Measurements from ENCODE around the gene TNS3. TPM values are rescaled to one million over a fixed set of nuclear protein-coding genes. Genes with fewer than 3 reads are reported as not detected.
"Not testable (repeated sequence)": the region's sequence is repeated elsewhere in the genome, so short reads cannot be mapped to it uniquely, and the experiment has no call there.

TNS3 gene
- total and polyA plus RNA-seq, 4 donors, result 58.6 to 117 (median 74.7) TPM

DNA sequence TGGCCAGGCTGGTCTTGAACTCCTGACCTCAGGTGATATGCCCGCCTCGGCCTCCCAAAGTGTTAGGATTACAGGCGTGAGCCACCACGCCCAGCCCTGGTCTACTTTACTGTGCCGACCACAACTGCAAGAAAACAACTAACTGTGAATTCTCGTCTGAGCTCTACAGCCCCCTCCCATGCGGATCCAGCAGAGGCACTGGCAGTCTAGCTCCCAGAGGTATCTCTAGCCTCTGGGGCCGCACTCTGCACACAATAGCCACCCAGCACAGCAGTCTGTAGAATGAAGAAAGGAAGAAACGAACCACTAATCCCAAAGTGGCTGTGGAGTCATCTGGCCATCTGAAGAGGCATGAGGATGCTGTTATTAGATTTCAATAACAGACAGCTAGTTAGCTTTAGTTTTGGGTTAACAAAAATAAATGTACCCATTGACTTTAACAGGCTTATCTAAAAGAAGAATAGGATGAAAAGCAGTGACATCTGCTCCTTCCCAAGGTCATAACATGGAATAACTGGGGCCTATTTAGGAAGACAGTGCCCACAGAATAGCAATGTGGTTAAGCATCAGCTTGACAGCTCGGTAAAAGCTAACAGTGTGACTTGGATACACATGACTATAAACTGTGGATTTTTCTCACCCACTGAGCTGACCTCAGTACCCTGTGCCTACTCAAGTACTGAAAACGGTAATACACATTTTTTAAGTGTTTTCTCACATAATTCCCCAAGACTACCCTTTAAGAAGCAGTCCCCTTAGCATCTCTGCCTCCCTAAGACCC is 131.9 kb downstream of the TNS3 start:
- Histone ChIP-seq H3K36me3 (ENCODE audit: control insufficient read depth, insufficient read depth, low read length) (peaks cover 6% of the 10 kb centered on the region), H3K27me3 (ENCODE audit: control insufficient read depth, insufficient read depth, low read length) (no peaks in the 10 kb centered on the region), H3K27ac (ENCODE audit: low read depth, low read length) (no peak overlapping the region), H3K9me3 (ENCODE audit: control insufficient read depth, insufficient read depth, low read length) (no peaks in the 10 kb centered on the region), H3K4me3 (ENCODE audit: low read depth, low read length) (no peak overlapping the region), H3K4me1 (ENCODE audit: control insufficient read depth, insufficient read depth, low read length) (peaks cover 43% of the 10 kb centered on the region)
- DNase-seq (ENCODE audit: low read depth in 4 of 6, low spot score in 6 of 6), result no peak
- 69% methylated on average over 8 of the region's 11 CpGs for WGBS (ENCODE audit: insufficient coverage)

DNA sequence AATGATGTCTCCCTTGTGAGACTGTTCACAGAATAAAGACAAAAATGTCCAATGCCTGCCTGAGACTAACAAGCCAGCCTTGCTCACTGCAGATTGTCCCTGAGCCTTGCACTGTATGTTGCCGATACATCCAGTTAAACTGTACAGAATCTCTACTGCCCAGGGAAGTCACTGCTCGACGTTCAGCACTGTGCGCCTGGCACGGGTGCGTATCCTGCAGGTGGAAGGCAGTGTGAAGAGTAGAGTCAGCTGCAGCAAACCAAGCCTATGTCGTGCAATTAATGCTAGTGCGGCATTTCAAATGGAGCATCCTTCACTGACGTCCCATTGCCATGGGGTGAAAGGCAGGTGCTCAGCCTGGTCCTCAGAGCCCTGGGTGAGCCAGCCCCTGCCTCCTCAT is 132.9 kb downstream of the TNS3 start:
- Histone ChIP-seq H3K27ac (ENCODE audit: low read depth, low read length) (no peak overlapping the region), H3K27me3 (ENCODE audit: control insufficient read depth, insufficient read depth, low read length) (no peaks in the 10 kb centered on the region), H3K36me3 (ENCODE audit: control insufficient read depth, insufficient read depth, low read length) (peaks cover 6% of the 10 kb centered on the region), H3K4me3 (ENCODE audit: low read depth, low read length) (no peak overlapping the region), H3K4me1 (ENCODE audit: control insufficient read depth, insufficient read depth, low read length) (peaks cover 36% of the 10 kb centered on the region), H3K9me3 (ENCODE audit: control insufficient read depth, insufficient read depth, low read length) (no peaks in the 10 kb centered on the region)
- 93% methylated on average over 8 of the region's 9 CpGs for WGBS (ENCODE audit: insufficient coverage)
- no peak for DNase-seq (ENCODE audit: low read depth in 4 of 6, low spot score in 6 of 6)

GRCh38 chr7:47447621-47448349 is 134.1 kb downstream of the TNS3 start:
- Histone ChIP-seq H3K4me3 (ENCODE audit: low read depth, low read length) (no peak overlapping the region), H3K27ac (ENCODE audit: low read depth, low read length) (no peak overlapping the region), H3K4me1 (ENCODE audit: control insufficient read depth, insufficient read depth, low read length) (peaks cover 26% of the 10 kb centered on the region), H3K27me3 (ENCODE audit: control insufficient read depth, insufficient read depth, low read length) (no peaks in the 10 kb centered on the region), H3K36me3 (ENCODE audit: control insufficient read depth, insufficient read depth, low read length) (peaks cover 3% of the 10 kb centered on the region), H3K9me3 (ENCODE audit: control insufficient read depth, insufficient read depth, low read length) (no peaks in the 10 kb centered on the region)
- WGBS (ENCODE audit: insufficient coverage), result 93% methylated on average over 9 of the region's 12 CpGs
- no peak for DNase-seq (ENCODE audit: low read depth in 4 of 6, low spot score in 6 of 6)

GRCh38 chr7:47446871-47447466 is 134.9 kb downstream of the TNS3 start:
- H3K36me3 ChIP-seq (ENCODE audit: control insufficient read depth, insufficient read depth, low read length), result peaks cover 3% of the 10 kb centered on the region
- no peak for DNase-seq (ENCODE audit: low read depth in 4 of 6, low spot score in 6 of 6)
- H3K9me3 ChIP-seq (ENCODE audit: control insufficient read depth, insufficient read depth, low read length), result no peaks in the 10 kb centered on the region
- H3K4me1 ChIP-seq (ENCODE audit: control insufficient read depth, insufficient read depth, low read length), result peaks cover 21% of the 10 kb centered on the region
- no peak overlapping the region for H3K4me3 ChIP-seq (ENCODE audit: low read depth, low read length)
- no peaks in the 10 kb centered on the region for H3K27me3 ChIP-seq (ENCODE audit: control insufficient read depth, insufficient read depth, low read length)
- WGBS (ENCODE audit: insufficient coverage), result 94% methylated on average over 5 of the region's 9 CpGs
- no peak overlapping the region for H3K27ac ChIP-seq (ENCODE audit: low read depth, low read length)

DNA sequence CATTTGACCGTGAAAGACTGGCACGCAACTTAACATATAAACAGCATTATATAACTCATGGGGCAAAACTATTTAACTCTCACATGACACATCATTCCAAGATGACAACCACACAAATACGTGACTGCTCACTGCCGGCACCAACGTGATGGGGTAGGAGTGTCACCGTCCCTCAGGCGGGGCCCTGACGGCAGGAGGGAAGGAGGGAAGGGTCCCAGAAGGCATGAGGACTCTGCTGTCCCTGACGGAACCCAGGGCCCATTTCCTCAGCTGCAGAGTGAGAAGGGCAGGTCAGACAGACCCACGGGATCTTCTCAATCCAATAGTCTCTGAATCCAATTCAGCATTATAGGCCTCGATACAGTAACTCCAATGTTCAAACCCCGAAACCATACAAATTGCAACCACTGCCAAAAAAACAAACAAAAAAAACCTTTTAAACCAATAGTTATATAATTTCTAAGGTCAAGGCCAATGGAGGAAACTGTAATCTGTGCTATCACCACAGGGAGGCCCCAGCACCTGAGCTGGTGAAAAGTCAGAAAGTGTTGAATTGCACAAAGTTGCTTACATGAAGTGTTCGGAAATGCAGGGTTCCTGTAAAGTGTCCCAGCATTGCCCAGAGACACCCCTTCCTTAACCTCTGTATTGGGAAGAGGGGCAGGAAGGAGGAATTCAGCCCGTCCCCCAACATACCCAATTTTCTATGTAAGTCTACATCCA is 137.4 kb downstream of the TNS3 start:
- H3K4me3 ChIP-seq (ENCODE audit: low read depth, low read length), result no peak overlapping the region
- peaks cover 13% of the 10 kb centered on the region for H3K36me3 ChIP-seq (ENCODE audit: control insufficient read depth, insufficient read depth, low read length)
- H3K9me3 ChIP-seq (ENCODE audit: control insufficient read depth, insufficient read depth, low read length), result no peaks in the 10 kb centered on the region
- no peaks in the 10 kb centered on the region for H3K27me3 ChIP-seq (ENCODE audit: control insufficient read depth, insufficient read depth, low read length)
- no peak for DNase-seq (ENCODE audit: low read depth in 4 of 6, low spot score in 6 of 6)
- 76% methylated on average over 8 of the region's 14 CpGs for WGBS (ENCODE audit: insufficient coverage)
- H3K27ac ChIP-seq (ENCODE audit: low read depth, low read length), result no peak overlapping the region
- peaks cover 17% of the 10 kb centered on the region for H3K4me1 ChIP-seq (ENCODE audit: control insufficient read depth, insufficient read depth, low read length)

GRCh38 chr7:47443049-47443448 is 138.9 kb downstream of the TNS3 start:
- H3K4me3 ChIP-seq (ENCODE audit: low read depth, low read length), result no peak overlapping the region
- DNase-seq (ENCODE audit: low read depth in 4 of 6, low spot score in 6 of 6), result no peak
- H3K27me3 ChIP-seq (ENCODE audit: control insufficient read depth, insufficient read depth, low read length), result no peaks in the 10 kb centered on the region
- H3K4me1 ChIP-seq (ENCODE audit: control insufficient read depth, insufficient read depth, low read length), result peaks cover 16% of the 10 kb centered on the region
- peaks cover 27% of the 10 kb centered on the region for H3K36me3 ChIP-seq (ENCODE audit: control insufficient read depth, insufficient read depth, low read length)
- WGBS (ENCODE audit: insufficient coverage), result 68% methylated on average over 8 of the region's 8 CpGs
- H3K9me3 ChIP-seq (ENCODE audit: control insufficient read depth, insufficient read depth, low read length), result no peaks in the 10 kb centered on the region
- no peak overlapping the region for H3K27ac ChIP-seq (ENCODE audit: low read depth, low read length)

DNA sequence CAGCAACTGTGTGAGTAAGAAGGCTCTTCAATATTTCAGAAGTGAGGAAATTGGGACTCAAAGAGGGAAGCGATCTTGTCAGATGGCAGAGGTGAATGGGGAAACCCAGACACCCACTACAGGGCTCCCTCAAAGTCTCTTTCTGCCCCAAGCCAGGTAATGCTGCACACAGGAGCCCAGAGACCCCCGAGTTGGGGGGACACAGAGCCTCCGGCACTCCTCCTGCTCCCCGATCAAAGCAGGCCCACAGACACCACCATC is 139.4 kb downstream of the TNS3 start:
- no peaks in the 10 kb centered on the region for H3K27me3 ChIP-seq (ENCODE audit: control insufficient read depth, insufficient read depth, low read length)
- DNase-seq (ENCODE audit: low read depth in 4 of 6, low spot score in 6 of 6), result no peak
- peaks cover 26% of the 10 kb centered on the region for H3K36me3 ChIP-seq (ENCODE audit: control insufficient read depth, insufficient read depth, low read length)
- H3K27ac ChIP-seq (ENCODE audit: low read depth, low read length), result no peak overlapping the region
- peaks cover 11% of the 10 kb centered on the region for H3K4me1 ChIP-seq (ENCODE audit: control insufficient read depth, insufficient read depth, low read length)
- H3K9me3 ChIP-seq (ENCODE audit: control insufficient read depth, insufficient read depth, low read length), result no peaks in the 10 kb centered on the region
- 87% methylated on average over 4 of the region's 4 CpGs for WGBS (ENCODE audit: insufficient coverage)
- H3K4me3 ChIP-seq (ENCODE audit: low read depth, low read length), result no peak overlapping the region

DNA sequence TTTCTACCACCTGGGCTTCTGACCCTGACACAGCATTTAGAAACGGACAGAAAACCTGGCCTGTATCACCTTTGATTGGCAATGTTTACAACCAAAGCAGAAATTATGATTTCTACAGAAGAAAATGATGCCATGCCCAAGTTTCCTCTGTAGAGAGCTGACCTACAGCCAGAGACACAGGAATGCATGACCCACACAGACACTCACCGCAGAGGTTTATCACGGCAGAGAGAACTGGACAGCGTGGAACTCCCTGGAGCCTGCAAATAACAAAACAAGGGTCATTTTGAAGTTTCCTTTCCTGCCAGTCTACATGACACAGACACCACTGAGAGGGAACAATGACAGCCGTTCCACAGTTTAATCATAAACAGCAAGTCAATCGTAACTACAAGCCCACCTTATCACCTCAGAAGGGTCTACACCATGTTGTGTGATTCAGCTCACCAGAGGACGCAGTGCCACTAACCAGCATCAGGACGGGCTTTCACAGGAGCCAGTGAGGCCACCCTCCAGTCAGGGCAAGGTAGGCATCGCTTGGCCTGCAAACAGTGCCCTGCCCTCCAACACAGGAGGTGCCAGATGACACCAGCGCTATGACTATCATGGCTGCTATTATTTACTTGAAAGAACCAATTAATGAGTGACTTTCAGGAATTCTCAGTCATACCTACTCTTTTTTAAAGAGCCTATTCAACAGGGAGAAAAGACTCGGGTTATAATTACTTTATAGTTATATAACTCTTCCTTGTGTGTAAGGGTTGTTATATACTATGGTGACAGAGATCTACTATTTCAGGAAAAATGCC is 139.9 kb downstream of the TNS3 start:
- Histone ChIP-seq H3K27ac (ENCODE audit: low read depth, low read length) (no peak overlapping the region), H3K27me3 (ENCODE audit: control insufficient read depth, insufficient read depth, low read length) (no peaks in the 10 kb centered on the region), H3K4me3 (ENCODE audit: low read depth, low read length) (no peak overlapping the region), H3K9me3 (ENCODE audit: control insufficient read depth, insufficient read depth, low read length) (no peaks in the 10 kb centered on the region), H3K36me3 (ENCODE audit: control insufficient read depth, insufficient read depth, low read length) (peaks cover 26% of the 10 kb centered on the region), H3K4me1 (ENCODE audit: control insufficient read depth, insufficient read depth, low read length) (peaks cover 10% of the 10 kb centered on the region)
- 76% methylated on average over 9 of the region's 11 CpGs for WGBS (ENCODE audit: insufficient coverage)
- no peak for DNase-seq (ENCODE audit: low read depth in 4 of 6, low spot score in 6 of 6)

DNA sequence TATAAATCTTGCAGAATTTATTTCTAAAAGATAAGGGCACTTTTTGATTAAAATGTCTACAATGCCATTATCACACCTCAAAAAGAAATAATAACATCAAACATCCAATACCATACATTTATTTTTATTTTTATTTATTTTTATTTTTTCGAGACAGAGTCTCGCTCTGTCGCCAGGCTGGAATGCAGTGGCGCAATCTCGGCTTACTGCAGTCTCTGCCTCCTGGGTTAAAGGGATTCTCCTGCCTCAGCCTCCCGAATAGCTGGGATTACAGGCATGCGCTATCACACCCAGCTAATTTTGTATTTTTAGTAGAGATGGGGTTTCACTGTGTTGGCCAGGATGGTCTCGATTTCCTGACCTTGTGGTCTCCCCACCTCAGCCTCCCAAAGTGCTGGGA is 140.9 kb downstream of the TNS3 start:
- H3K27ac ChIP-seq (ENCODE audit: low read depth, low read length); DNase-seq (ENCODE audit: low read depth in 4 of 6, low spot score in 6 of 6): not testable (repeated sequence)
- WGBS (ENCODE audit: insufficient coverage), result 89% methylated on average over 4 of the region's 8 CpGs

More for the DNA sequence above, 140.9 kb downstream of the TNS3 start:
- H3K27me3 ChIP-seq (ENCODE audit: control insufficient read depth, insufficient read depth, low read length); H3K4me3 ChIP-seq (ENCODE audit: low read depth, low read length); H3K9me3 ChIP-seq (ENCODE audit: control insufficient read depth, insufficient read depth, low read length): not testable (repeated sequence)
- Histone ChIP-seq H3K36me3 (ENCODE audit: control insufficient read depth, insufficient read depth, low read length) (peaks cover 26% of the 10 kb centered on the region), H3K4me1 (ENCODE audit: control insufficient read depth, insufficient read depth, low read length) (peaks cover 10% of the 10 kb centered on the region)
